NB4 (cell line): ENCODE measurements around the gene PAF1.

Experiments used
- CTCF ChIP-seq: IDR thresholded peaks from one replicate; pipeline ENCODE4 v1.5.1; 2012; ENCODE audit warnings: low read depth, low read length
- MAX ChIP-seq: IDR thresholded peaks from 2 replicates; pipeline ENCODE4 v1.6.1; 2011; ENCODE audit warnings: low read depth, low read length
- MYC ChIP-seq: IDR thresholded peaks from 2 replicates; pipeline ENCODE4 v1.6.1; 2011; ENCODE audit warnings: low read depth, low read length
- POLR2A ChIP-seq: IDR thresholded peaks from 2 replicates; pipeline ENCODE4 v1.6.1; 2011; ENCODE audit warnings: mild to moderate bottlenecking; ENCODE audit not compliant: insufficient read length; ENCODE audit errors: extremely low read depth

- TF ChIP-seq MAX (peak; percentile 76), CTCF (no peak), POLR2A (peak; percentile 91), MYC (peak; percentile 84)
Measured at GRCh38 chr19:39435499-39436349, 44.8 kb upstream of the PAF1 start, which contains the start of gene RPS16.
